GM19397 (cell line): Measurements from ENCODE around the gene DRD3.

ENCODE experiments used
- ATAC-seq: cut with Tn5 transposase; IDR thresholded peaks from one replicate; pipeline ENCODE4 v1.9.1; 2021; ENCODE audit warnings: mild to moderate bottlenecking, moderate library complexity; ENCODE audit not compliant: unreplicated experiment

DRD3 gene

GRCh38 chr3:114178770-114179368, at the start of gene DRD3:
Gene DRD3 (minus strand): TSS chr3:114179052. CDS start chr3:114171992, 7,060 bp downstream.
- no peak for ATAC-seq

GRCh38 chr3:114227076-114227475, 48.2 kb upstream of the DRD3 start:
- no peak for ATAC-seq

GRCh38 chr3:114226313-114226712, 47.5 kb upstream of the DRD3 start:
- ATAC-seq, result no peak

- peak; percentile 77 for ATAC-seq
These were observed 44.3 kb upstream of the DRD3 start for GRCh38 chr3:114223143-114223542.

- no peak for ATAC-seq
These were observed 43.0 kb upstream of the DRD3 start for GRCh38 chr3:114221881-114222264.

GRCh38 chr3:114221165-114221880, 42.5 kb upstream of the DRD3 start:
- no peak for ATAC-seq

GRCh38 chr3:114219741-114220140, 40.9 kb upstream of the DRD3 start:
- ATAC-seq, result no peak

GRCh38 chr3:114218578-114219185, 39.8 kb upstream of the DRD3 start:
- no peak for ATAC-seq

GRCh38 chr3:114218006-114218405, 39.2 kb upstream of the DRD3 start:
- no peak for ATAC-seq

GRCh38 chr3:114217266-114217665, 38.4 kb upstream of the DRD3 start:
- no peak for ATAC-seq

GRCh38 chr3:114216186-114216970, 37.5 kb upstream of the DRD3 start:
- no peak for ATAC-seq

GRCh38 chr3:114214542-114215341, 35.9 kb upstream of the DRD3 start:
- peak; percentile 22 for ATAC-seq

- peak; percentile 77 for ATAC-seq
These were observed 35.0 kb upstream of the DRD3 start for GRCh38 chr3:114213627-114214541.

- ATAC-seq, result peak; percentile 12
These were observed 34.4 kb upstream of the DRD3 start for GRCh38 chr3:114213292-114213626.

- no peak for ATAC-seq
These were observed 33.8 kb upstream of the DRD3 start for GRCh38 chr3:114212646-114213045.

GRCh38 chr3:114207768-114208167, 28.9 kb upstream of the DRD3 start:
- ATAC-seq, result peak; percentile 82

GRCh38 chr3:114206342-114206741, 27.5 kb upstream of the DRD3 start:
- no peak for ATAC-seq

- ATAC-seq, result no peak
These were observed 26.7 kb upstream of the DRD3 start for GRCh38 chr3:114205541-114205940.

- no peak for ATAC-seq
These were observed 15.9 kb upstream of the DRD3 start for GRCh38 chr3:114194750-114195149.

GRCh38 chr3:114192136-114192535, 13.3 kb upstream of the DRD3 start:
- ATAC-seq, result no peak
